Measurements from ENCODE around the gene RNF150.

DNA sequence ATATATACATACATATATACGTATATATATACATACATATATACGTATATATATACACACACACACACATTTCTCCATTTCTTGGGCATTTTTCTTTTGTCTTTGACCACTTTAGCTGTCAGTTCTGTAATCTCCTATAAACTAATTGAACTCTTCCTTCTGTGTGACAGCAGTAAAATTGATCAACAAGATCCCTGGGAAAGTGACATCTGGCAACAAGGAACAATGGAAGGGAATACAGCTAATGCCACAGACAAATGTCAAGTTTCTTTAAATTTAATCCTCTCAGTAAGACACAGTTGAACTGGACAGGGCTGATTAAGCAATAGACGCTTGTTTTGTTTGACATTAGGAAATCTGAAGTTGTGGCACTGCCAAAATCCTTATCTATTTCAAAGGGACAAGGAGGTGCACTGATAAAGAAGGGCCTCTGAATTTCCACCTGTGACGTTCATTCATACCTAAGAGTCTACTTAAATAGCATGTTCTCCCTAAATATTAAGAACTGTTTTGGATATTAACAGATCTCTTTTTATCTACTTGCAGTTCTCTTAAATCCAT, 126.9 kb downstream of the RNF150 start:
- TF ChIP-seq, protein P1, sequence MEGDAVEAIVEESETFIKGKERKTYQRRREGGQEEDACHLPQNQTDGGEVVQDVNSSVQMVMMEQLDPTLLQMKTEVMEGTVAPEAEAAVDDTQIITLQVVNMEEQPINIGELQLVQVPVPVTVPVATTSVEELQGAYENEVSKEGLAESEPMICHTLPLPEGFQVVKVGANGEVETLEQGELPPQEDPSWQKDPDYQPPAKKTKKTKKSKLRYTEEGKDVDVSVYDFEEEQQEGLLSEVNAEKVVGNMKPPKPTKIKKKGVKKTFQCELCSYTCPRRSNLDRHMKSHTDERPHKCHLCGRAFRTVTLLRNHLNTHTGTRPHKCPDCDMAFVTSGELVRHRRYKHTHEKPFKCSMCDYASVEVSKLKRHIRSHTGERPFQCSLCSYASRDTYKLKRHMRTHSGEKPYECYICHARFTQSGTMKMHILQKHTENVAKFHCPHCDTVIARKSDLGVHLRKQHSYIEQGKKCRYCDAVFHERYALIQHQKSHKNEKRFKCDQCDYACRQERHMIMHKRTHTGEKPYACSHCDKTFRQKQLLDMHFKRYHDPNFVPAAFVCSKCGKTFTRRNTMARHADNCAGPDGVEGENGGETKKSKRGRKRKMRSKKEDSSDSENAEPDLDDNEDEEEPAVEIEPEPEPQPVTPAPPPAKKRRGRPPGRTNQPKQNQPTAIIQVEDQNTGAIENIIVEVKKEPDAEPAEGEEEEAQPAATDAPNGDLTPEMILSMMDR (IDR thresholded peaks at IDR 0.05) = no peak
- TF ChIP-seq REST (IDR thresholded peaks at IDR 0.05; ENCODE audit: insufficient read depth in 1 of 2, low read depth in 2 of 2, low read length in 1 of 2) = no peak
- TF ChIP-seq POLR2AphosphoS5 (IDR thresholded peaks at IDR 0.05; ENCODE audit: low read depth, low read length) = no peak
- TF ChIP-seq SIN3A (IDR thresholded peaks at IDR 0.05; ENCODE audit: borderline replicate concordance, insufficient read depth, low read depth, low read length) = no peak
